A673 (cell line): ENCODE results near the gene BMERB1.

ENCODE experiments used
- EZH2 ChIP-seq: fragments of 200-600 bp; sonication (generic); IDR thresholded peaks from 2 replicates; pipeline ENCODE4 v1.6.1; 2017; ENCODE audit warnings: borderline replicate concordance, low read depth, mild to moderate bottlenecking, mixed read lengths, antibody characterized with exemption, low read length; ENCODE audit not compliant: poor library complexity, severe bottlenecking
- TF ChIP-seq, protein P1 (sequence below): fragments of 300-800, 200-600 bp; sonication (generic); conservative IDR thresholded peaks from 2 replicates; pipeline ENCODE4 v1.5.1; 2017; ENCODE audit warnings: low read depth, mild to moderate bottlenecking, antibody characterized with exemption, low read length, moderate library complexity, mixed read lengths

DNA sequence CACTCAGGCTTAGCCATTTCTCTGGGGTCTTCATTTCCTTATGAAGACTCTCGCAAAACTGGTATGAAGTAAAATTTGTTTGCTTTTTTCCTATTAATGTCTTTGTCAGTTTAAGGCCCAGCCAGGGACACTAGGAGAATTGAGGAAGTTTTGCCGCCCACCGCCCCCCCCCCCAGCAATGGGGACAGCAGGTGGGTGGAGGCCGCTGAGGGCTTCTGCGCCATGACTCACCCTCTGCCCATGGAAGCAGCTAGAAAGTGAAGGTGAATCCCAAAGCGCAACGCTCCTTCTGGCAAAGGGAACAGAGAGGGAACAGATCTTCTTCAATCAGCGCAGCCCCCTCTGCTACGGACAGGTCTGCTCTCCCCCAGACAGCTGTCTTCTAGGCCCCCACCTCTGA is 158.8 kb downstream of the BMERB1 start:
- TF ChIP-seq, protein P1, sequence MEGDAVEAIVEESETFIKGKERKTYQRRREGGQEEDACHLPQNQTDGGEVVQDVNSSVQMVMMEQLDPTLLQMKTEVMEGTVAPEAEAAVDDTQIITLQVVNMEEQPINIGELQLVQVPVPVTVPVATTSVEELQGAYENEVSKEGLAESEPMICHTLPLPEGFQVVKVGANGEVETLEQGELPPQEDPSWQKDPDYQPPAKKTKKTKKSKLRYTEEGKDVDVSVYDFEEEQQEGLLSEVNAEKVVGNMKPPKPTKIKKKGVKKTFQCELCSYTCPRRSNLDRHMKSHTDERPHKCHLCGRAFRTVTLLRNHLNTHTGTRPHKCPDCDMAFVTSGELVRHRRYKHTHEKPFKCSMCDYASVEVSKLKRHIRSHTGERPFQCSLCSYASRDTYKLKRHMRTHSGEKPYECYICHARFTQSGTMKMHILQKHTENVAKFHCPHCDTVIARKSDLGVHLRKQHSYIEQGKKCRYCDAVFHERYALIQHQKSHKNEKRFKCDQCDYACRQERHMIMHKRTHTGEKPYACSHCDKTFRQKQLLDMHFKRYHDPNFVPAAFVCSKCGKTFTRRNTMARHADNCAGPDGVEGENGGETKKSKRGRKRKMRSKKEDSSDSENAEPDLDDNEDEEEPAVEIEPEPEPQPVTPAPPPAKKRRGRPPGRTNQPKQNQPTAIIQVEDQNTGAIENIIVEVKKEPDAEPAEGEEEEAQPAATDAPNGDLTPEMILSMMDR, result no peak
- TF ChIP-seq EZH2, result no peak
